Measurements from ENCODE around the gene ERG. TPM values are rescaled to one million over a fixed set of nuclear protein-coding genes. Genes with fewer than 3 reads are reported as not detected.

The ERG gene
- total RNA-seq, 1 experiment from 2014 or later, result 0.11 TPM

DNA sequence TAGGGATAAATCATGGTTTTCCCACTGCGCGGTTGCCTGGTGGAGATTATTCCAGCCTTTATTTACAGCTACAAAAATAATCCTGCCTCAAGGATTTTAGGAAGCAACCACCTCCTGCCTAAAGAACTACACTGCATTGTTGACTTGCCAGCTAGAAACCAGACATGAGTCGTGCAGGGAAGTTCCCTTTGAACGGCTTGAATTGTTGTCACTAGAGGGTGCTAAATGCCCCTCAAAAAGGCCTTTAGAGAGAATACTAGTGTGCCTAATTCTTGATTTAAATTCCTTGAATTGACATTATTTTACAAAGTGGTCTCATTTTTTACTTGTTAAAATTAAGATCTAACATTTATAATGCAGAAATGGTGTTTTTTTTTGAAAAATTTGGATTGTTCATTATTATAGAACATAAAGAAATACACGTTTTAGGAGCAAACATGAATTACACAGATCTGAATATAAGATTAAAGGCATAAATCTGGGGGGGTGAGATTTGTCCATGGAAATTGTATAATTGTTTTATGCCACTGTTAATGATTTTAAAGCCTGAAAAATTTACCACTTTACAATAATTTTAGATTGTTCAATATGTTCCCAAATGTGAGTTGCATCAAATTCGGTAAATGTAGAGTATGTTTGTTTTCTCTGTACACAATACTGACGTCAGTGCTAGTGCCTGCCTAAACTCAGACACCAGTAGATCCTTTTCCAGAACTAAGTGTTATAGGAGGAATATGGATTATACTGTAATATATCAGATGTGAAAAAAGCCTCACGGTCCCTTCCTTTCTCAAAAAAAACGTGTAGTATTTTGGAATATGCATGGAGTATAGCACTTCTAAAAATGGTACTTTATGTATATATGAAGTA, 7.6 kb upstream of the ERG start:
- TF ChIP-seq, protein P1, sequence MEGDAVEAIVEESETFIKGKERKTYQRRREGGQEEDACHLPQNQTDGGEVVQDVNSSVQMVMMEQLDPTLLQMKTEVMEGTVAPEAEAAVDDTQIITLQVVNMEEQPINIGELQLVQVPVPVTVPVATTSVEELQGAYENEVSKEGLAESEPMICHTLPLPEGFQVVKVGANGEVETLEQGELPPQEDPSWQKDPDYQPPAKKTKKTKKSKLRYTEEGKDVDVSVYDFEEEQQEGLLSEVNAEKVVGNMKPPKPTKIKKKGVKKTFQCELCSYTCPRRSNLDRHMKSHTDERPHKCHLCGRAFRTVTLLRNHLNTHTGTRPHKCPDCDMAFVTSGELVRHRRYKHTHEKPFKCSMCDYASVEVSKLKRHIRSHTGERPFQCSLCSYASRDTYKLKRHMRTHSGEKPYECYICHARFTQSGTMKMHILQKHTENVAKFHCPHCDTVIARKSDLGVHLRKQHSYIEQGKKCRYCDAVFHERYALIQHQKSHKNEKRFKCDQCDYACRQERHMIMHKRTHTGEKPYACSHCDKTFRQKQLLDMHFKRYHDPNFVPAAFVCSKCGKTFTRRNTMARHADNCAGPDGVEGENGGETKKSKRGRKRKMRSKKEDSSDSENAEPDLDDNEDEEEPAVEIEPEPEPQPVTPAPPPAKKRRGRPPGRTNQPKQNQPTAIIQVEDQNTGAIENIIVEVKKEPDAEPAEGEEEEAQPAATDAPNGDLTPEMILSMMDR (conservative IDR thresholded peaks at IDR 0.05), result peak; percentile 83
- Histone ChIP-seq H4K20me1 (ENCODE audit: control insufficient read depth, insufficient read depth, insufficient read length) (no peaks in the 10 kb centered on the region), H3K4ac (ENCODE audit: low read depth, low read length) (no peak overlapping the region), H3K23ac (ENCODE audit: insufficient read length, low read depth, low read length) (no peak overlapping the region), H4K5ac (ENCODE audit: insufficient read length, low read depth, low read length) (no peak overlapping the region), H3K14ac (ENCODE audit: insufficient read depth, low read length) (no peak overlapping the region), H2BK15ac (ENCODE audit: low read depth, low read length) (no peak overlapping the region), H3K27me3 (ENCODE audit: insufficient read depth, low read length) (no peaks in the 10 kb centered on the region), H2BK120ac (ENCODE audit: low read depth, low read length, poor library complexity, severe bottlenecking) (no peak overlapping the region), H2BK20ac (ENCODE audit: low read depth, low read length, poor library complexity, severe bottlenecking) (no peak overlapping the region), H3K23me2 (ENCODE audit: insufficient read length, low read depth, low read length, poor library complexity, severe bottlenecking) (no peaks in the 10 kb centered on the region), H3K27ac (ENCODE audit: insufficient read length, low read depth, low read length) (no peak overlapping the region), H3K79me2 (ENCODE audit: insufficient read depth, low read length) (no peaks in the 10 kb centered on the region), H3T11ph (ENCODE audit: low read length) (no peak overlapping the region), H3K18ac (ENCODE audit: insufficient read length, low read depth, low read length) (no peak overlapping the region), H3K56ac (ENCODE audit: insufficient read length, low read depth, low read length) (no peak overlapping the region), H3K4me2 (ENCODE audit: insufficient read depth, insufficient read length, low read length) (no peak overlapping the region), H2BK12ac (ENCODE audit: insufficient read length, low read depth, low read length) (no peak overlapping the region), H4K91ac (ENCODE audit: insufficient read length, low read depth, low read length) (no peak overlapping the region), H3K9ac (ENCODE audit: extremely low read depth, insufficient read length, low read length) (no peak overlapping the region), H2BK5ac (ENCODE audit: insufficient read length, low read length) (no peak overlapping the region), H2AFZ (ENCODE audit: low read length) (no peak overlapping the region), H3K79me1 (ENCODE audit: insufficient read depth, low read depth, low read length, poor library complexity, severe bottlenecking) (no peaks in the 10 kb centered on the region), H3K4me1 (ENCODE audit: insufficient read depth, low read length) (no peaks in the 10 kb centered on the region; the same call in 1 of the 2 replicates), H4K8ac (replicated peaks; ENCODE audit: insufficient read length, low read depth, low read length) (no peak overlapping the region), H3K9me3 (ENCODE audit: control insufficient read depth, low read depth, low read length) (no peaks in the 10 kb centered on the region), H2AK5ac (ENCODE audit: insufficient read length, low read length) (no peak overlapping the region)
- no CpG with 5 or more reads among the region's 9 CpGs for WGBS (ENCODE audit: extremely low coverage, insufficient read length, low lambda C conversion rate)
- Mint-ChIP-seq H3K9me3 (no peaks in the 10 kb centered on the region; a peak in 1 of 5 replicates), H3K27ac (no peak overlapping the region), H3K4me1 (peaks cover 19 to 22% of the 10 kb centered on the region in 2 experiments), H3K4me3 (no peak overlapping the region), H3K36me3 (ENCODE audit: insufficient read depth in 1 of 3, low read depth in 3 of 3) (peaks cover 0 to 2% (median 0%) of the 10 kb centered on the region in 3 experiments; a peak in 1 of 7 replicates), H3K27me3 (ENCODE audit: low read depth) (peaks cover 4% of the 10 kb centered on the region)
- DNase-seq, result peak; percentile 53

Measured in H9 (cell line).